WTC11 (cell line): ENCODE measurements around the gene MTERF4. TPM values are rescaled to one million over a fixed set of nuclear protein-coding genes. Genes with fewer than 3 reads are reported as not detected.

Experiments
- ATAC-seq: fragments of 200-7000 bp; cut with Tn5 transposase; 2 replicates; pipeline ENCODE4 v1.10.0; 2021; ENCODE audit warnings: mild to moderate bottlenecking, moderate library complexity
- CTCF ChIA-PET: fragments of 300-600 bp; sonication (Branson Sonifier 250); formaldehyde crosslinking; loops from one replicate; lab custom pipeline; 2021; ENCODE audit warnings: antibody characterized with exemption; lab: Charles Lee
- POLR2A ChIA-PET: fragments of 350-600 bp; sonication (Branson Sonifier 250); formaldehyde crosslinking; loops from one replicate; lab custom pipeline; 2021; ENCODE audit warnings: antibody characterized with exemption; lab: Charles Lee
- DNase-seq: peaks from one replicate; pipeline ENCODE4 v3.0.0; 2021; ENCODE audit warnings: low spot score
- H3K27ac Mint-ChIP-seq: 2 replicates; pipeline ENCODE4 v1.8.0; 2021; ENCODE audit warnings: mixed read lengths
- H3K27me3 Mint-ChIP-seq: 2 replicates; pipeline ENCODE4 v1.8.0; 2021; ENCODE audit warnings: low read depth, mild to moderate bottlenecking, moderate library complexity, mixed read lengths
- H3K36me3 Mint-ChIP-seq: 2 replicates; pipeline ENCODE4 v1.8.0; 2021; ENCODE audit warnings: mixed read lengths
- H3K4me1 Mint-ChIP-seq: 2 replicates; pipeline ENCODE4 v1.8.0; 2022; ENCODE audit warnings: mixed read lengths
- H3K4me3 Mint-ChIP-seq: 2 replicates; pipeline ENCODE4 v1.8.0; 2021; ENCODE audit warnings: mild to moderate bottlenecking, moderate library complexity, mixed read lengths
- H3K9me3 Mint-ChIP-seq: 2 replicates; pipeline ENCODE4 v1.8.0; 2021; ENCODE audit warnings: mixed read lengths
- CREB1 ChIP-seq: sonication (generic); formaldehyde crosslinking; IDR thresholded peaks from 2 replicates; pipeline ENCODE4 v1.8.0; 2023; ENCODE audit warnings: mild to moderate bottlenecking, missing genetic modification reagents
- ERG ChIP-seq: fragments of 250-450 bp; sonication (Bioruptor Pico); IDR thresholded peaks from 2 replicates; pipeline ENCODE4 v1.8.0; 2021; ENCODE audit warnings: mild to moderate bottlenecking
- FOXP1 ChIP-seq: sonication (generic); formaldehyde crosslinking; IDR thresholded peaks from 2 replicates; pipeline ENCODE4 v1.8.0; 2022; ENCODE audit warnings: missing genetic modification reagents, mild to moderate bottlenecking, moderate library complexity, borderline replicate concordance
- HMGXB4 ChIP-seq: sonication (generic); formaldehyde crosslinking; IDR thresholded peaks from 2 replicates; pipeline ENCODE4 v1.8.1; 2023; ENCODE audit warnings: mild to moderate bottlenecking, moderate library complexity, missing genetic modification reagents
- MXD4 ChIP-seq: fragments of 250-450 bp; sonication (Bioruptor Pico); IDR thresholded peaks from 2 replicates; pipeline ENCODE4 v1.8.0; 2021; ENCODE audit warnings: mild to moderate bottlenecking, moderate library complexity, borderline replicate concordance
- NR1H2 ChIP-seq: sonication (generic); formaldehyde crosslinking; IDR thresholded peaks from 2 replicates; pipeline ENCODE4 v1.9.0; 2021; ENCODE audit warnings: mild to moderate bottlenecking, moderate library complexity, missing genetic modification reagents
- SMAD4 ChIP-seq: sonication (generic); formaldehyde crosslinking; IDR thresholded peaks from 2 replicates; pipeline ENCODE4 v1.8.0; 2022; ENCODE audit warnings: mild to moderate bottlenecking, missing genetic modification reagents
- USF1 ChIP-seq: sonication (generic); formaldehyde crosslinking; IDR thresholded peaks from 2 replicates; pipeline ENCODE4 v1.8.0; 2022; ENCODE audit warnings: mild to moderate bottlenecking, missing genetic modification reagents
- USF2 ChIP-seq: sonication (generic); formaldehyde crosslinking; IDR thresholded peaks from 2 replicates; pipeline ENCODE4 v1.8.1; 2023; ENCODE audit warnings: mild to moderate bottlenecking, missing genetic modification reagents, moderate library complexity
- ZNF219 ChIP-seq: sonication (generic); formaldehyde crosslinking; IDR thresholded peaks from 2 replicates; pipeline ENCODE4 v1.8.0; 2023; ENCODE audit warnings: missing genetic modification reagents, mild to moderate bottlenecking, borderline replicate concordance
- ZNF317 ChIP-seq: sonication (generic); formaldehyde crosslinking; IDR thresholded peaks from 2 replicates; pipeline ENCODE4 v1.8.1; 2023; ENCODE audit warnings: low read depth, mild to moderate bottlenecking, moderate library complexity, missing genetic modification reagents, borderline replicate concordance
- total RNA-seq: library from RNA; stranded (reverse); gene quantifications from 3 replicates; pipeline ENCODE4 v1.2.3, GENCODE V29; 2021
- TF ChIP-seq, protein P1 (sequence below): sonication (generic); formaldehyde crosslinking; IDR thresholded peaks from 2 replicates; pipeline ENCODE4 v1.8.0; 2022; ENCODE audit warnings: missing genetic modification reagents
- TF ChIP-seq, protein P2 (sequence below): sonication (generic); formaldehyde crosslinking; IDR thresholded peaks from 2 replicates; pipeline ENCODE4 v1.8.0; 2023; ENCODE audit warnings: missing genetic modification reagents, mild to moderate bottlenecking, borderline replicate concordance
- TF ChIP-seq, protein P3 (sequence below): sonication (generic); formaldehyde crosslinking; IDR thresholded peaks from 2 replicates; pipeline ENCODE4 v1.8.0; 2022; ENCODE audit warnings: mild to moderate bottlenecking, missing genetic modification reagents
- TF ChIP-seq, protein P4 (sequence below): fragments of 250-450 bp; sonication (Bioruptor Pico); IDR thresholded peaks from 2 replicates; pipeline ENCODE4 v1.9.0; 2021; ENCODE audit warnings: mild to moderate bottlenecking
- TF ChIP-seq, protein P5 (sequence below): sonication (generic); formaldehyde crosslinking; IDR thresholded peaks from 2 replicates; pipeline ENCODE4 v1.8.1; 2023; ENCODE audit warnings: mild to moderate bottlenecking, missing genetic modification reagents, moderate library complexity
- TF ChIP-seq, protein P6 (sequence below): sonication (generic); formaldehyde crosslinking; IDR thresholded peaks from 2 replicates; pipeline ENCODE4 v1.8.1; 2023; ENCODE audit warnings: mild to moderate bottlenecking, missing genetic modification reagents

The MTERF4 gene
- total RNA-seq, 1 experiment from 2014 or later: 23.3 TPM

GRCh38 chr2:241070361-241070760 is 31.7 kb downstream of the MTERF4 start (continued):
- TF ChIP-seq, protein P1, sequence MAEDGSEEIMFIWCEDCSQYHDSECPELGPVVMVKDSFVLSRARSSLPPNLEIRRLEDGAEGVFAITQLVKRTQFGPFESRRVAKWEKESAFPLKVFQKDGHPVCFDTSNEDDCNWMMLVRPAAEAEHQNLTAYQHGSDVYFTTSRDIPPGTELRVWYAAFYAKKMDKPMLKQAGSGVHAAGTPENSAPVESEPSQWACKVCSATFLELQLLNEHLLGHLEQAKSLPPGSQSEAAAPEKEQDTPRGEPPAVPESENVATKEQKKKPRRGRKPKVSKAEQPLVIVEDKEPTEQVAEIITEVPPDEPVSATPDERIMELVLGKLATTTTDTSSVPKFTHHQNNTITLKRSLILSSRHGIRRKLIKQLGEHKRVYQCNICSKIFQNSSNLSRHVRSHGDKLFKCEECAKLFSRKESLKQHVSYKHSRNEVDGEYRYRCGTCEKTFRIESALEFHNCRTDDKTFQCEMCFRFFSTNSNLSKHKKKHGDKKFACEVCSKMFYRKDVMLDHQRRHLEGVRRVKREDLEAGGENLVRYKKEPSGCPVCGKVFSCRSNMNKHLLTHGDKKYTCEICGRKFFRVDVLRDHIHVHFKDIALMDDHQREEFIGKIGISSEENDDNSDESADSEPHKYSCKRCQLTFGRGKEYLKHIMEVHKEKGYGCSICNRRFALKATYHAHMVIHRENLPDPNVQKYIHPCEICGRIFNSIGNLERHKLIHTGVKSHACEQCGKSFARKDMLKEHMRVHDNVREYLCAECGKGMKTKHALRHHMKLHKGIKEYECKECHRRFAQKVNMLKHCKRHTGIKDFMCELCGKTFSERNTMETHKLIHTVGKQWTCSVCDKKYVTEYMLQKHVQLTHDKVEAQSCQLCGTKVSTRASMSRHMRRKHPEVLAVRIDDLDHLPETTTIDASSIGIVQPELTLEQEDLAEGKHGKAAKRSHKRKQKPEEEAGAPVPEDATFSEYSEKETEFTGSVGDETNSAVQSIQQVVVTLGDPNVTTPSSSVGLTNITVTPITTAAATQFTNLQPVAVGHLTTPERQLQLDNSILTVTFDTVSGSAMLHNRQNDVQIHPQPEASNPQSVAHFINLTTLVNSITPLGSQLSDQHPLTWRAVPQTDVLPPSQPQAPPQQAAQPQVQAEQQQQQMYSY (CRISPR knock-in tag): no peak
- no peak for TF ChIP-seq ZNF219 (CRISPR knock-in tag)
- TF ChIP-seq, protein P2, sequence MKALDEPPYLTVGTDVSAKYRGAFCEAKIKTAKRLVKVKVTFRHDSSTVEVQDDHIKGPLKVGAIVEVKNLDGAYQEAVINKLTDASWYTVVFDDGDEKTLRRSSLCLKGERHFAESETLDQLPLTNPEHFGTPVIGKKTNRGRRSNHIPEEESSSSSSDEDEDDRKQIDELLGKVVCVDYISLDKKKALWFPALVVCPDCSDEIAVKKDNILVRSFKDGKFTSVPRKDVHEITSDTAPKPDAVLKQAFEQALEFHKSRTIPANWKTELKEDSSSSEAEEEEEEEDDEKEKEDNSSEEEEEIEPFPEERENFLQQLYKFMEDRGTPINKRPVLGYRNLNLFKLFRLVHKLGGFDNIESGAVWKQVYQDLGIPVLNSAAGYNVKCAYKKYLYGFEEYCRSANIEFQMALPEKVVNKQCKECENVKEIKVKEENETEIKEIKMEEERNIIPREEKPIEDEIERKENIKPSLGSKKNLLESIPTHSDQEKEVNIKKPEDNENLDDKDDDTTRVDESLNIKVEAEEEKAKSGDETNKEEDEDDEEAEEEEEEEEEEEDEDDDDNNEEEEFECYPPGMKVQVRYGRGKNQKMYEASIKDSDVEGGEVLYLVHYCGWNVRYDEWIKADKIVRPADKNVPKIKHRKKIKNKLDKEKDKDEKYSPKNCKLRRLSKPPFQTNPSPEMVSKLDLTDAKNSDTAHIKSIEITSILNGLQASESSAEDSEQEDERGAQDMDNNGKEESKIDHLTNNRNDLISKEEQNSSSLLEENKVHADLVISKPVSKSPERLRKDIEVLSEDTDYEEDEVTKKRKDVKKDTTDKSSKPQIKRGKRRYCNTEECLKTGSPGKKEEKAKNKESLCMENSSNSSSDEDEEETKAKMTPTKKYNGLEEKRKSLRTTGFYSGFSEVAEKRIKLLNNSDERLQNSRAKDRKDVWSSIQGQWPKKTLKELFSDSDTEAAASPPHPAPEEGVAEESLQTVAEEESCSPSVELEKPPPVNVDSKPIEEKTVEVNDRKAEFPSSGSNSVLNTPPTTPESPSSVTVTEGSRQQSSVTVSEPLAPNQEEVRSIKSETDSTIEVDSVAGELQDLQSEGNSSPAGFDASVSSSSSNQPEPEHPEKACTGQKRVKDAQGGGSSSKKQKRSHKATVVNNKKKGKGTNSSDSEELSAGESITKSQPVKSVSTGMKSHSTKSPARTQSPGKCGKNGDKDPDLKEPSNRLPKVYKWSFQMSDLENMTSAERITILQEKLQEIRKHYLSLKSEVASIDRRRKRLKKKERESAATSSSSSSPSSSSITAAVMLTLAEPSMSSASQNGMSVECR (CRISPR knock-in tag): no peak
- TF ChIP-seq, protein P3, sequence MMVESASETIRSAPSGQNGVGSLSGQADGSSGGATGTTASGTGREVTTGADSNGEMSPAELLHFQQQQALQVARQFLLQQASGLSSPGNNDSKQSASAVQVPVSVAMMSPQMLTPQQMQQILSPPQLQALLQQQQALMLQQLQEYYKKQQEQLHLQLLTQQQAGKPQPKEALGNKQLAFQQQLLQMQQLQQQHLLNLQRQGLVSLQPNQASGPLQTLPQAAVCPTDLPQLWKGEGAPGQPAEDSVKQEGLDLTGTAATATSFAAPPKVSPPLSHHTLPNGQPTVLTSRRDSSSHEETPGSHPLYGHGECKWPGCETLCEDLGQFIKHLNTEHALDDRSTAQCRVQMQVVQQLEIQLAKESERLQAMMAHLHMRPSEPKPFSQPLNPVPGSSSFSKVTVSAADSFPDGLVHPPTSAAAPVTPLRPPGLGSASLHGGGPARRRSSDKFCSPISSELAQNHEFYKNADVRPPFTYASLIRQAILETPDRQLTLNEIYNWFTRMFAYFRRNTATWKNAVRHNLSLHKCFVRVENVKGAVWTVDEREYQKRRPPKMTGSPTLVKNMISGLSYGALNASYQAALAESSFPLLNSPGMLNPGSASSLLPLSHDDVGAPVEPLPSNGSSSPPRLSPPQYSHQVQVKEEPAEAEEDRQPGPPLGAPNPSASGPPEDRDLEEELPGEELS: no peak
- TF ChIP-seq CREB1 (CRISPR knock-in tag): no peak
- TF ChIP-seq, all 79 proteins: peak for 0

- ChIA-PET CTCF (interaction anchor here (0.9 kb wide), 1 partner anchor 8 kb away, joined by 4 read pairs; no protein-coding TSS in a partner anchor), POLR2A (no interaction called here)
- no peak overlapping the region for H3K27ac Mint-ChIP-seq
- no peaks in the 10 kb centered on the region for H3K36me3 Mint-ChIP-seq
- ATAC-seq (peak; percentile 62), DNase-seq (peak; percentile 34)
- no peaks in the 10 kb centered on the region for H3K9me3 Mint-ChIP-seq
- H3K4me1 Mint-ChIP-seq: no peaks in the 10 kb centered on the region
- no peak overlapping the region for H3K4me3 Mint-ChIP-seq
- no peaks in the 10 kb centered on the region for H3K27me3 Mint-ChIP-seq
- TF ChIP-seq SMAD4 (CRISPR knock-in tag) (no peak), MXD4 (CRISPR knock-in tag) (no peak), FOXP1 (CRISPR knock-in tag) (no peak), ERG (no peak), HMGXB4 (no peak), USF1 (CRISPR knock-in tag) (no peak), ZNF317 (CRISPR knock-in tag) (no peak), USF2 (CRISPR knock-in tag) (no peak), NR1H2 (CRISPR knock-in tag) (no peak), ZNF219 (CRISPR knock-in tag) (no peak)
- TF ChIP-seq, protein P4, sequence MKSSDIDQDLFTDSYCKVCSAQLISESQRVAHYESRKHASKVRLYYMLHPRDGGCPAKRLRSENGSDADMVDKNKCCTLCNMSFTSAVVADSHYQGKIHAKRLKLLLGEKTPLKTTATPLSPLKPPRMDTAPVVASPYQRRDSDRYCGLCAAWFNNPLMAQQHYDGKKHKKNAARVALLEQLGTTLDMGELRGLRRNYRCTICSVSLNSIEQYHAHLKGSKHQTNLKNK (CRISPR knock-in tag): no peak
- TF ChIP-seq, protein P5, sequence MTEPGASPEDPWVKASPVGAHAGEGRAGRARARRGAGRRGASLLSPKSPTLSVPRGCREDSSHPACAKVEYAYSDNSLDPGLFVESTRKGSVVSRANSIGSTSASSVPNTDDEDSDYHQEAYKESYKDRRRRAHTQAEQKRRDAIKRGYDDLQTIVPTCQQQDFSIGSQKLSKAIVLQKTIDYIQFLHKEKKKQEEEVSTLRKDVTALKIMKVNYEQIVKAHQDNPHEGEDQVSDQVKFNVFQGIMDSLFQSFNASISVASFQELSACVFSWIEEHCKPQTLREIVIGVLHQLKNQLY (CRISPR knock-in tag): no peak
- TF ChIP-seq, protein P6, sequence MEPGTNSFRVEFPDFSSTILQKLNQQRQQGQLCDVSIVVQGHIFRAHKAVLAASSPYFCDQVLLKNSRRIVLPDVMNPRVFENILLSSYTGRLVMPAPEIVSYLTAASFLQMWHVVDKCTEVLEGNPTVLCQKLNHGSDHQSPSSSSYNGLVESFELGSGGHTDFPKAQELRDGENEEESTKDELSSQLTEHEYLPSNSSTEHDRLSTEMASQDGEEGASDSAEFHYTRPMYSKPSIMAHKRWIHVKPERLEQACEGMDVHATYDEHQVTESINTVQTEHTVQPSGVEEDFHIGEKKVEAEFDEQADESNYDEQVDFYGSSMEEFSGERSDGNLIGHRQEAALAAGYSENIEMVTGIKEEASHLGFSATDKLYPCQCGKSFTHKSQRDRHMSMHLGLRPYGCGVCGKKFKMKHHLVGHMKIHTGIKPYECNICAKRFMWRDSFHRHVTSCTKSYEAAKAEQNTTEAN (CRISPR knock-in tag): no peak
These were observed 32.2 kb downstream of the MTERF4 start for GRCh38 chr2:241069821-241070281.
